Peyer's patch (tissue), 4 donors: ENCODE results near the gene HDAC4.

ENCODE experiments used
- CTCF ChIP-seq, 6 experiments: fragments of 450-650 bp in 4 of 6; fragments of 200-600 bp in 2 of 6; sonication (generic) in 1 of 6; IDR thresholded peaks; one replicate each; pipeline ENCODE4 v1.5.1; 2017 to 2019; ENCODE audit warnings: antibody characterized with exemption in 6 of 6, mild to moderate bottlenecking in 3 of 6, moderate library complexity in 1 of 6
- POLR2A ChIP-seq, 2 donors: fragments of 450-650 bp; IDR thresholded peaks; one replicate each; pipeline ENCODE4 v1.5.1; 2017; ENCODE audit warnings: antibody characterized with exemption in 2 of 2, mild to moderate bottlenecking in 2 of 2, moderate library complexity in 2 of 2

GRCh38 chr2:239395524-239395923 is 5.3 kb downstream of the HDAC4 start:
- TF ChIP-seq CTCF (IDR thresholded peaks at IDR 0.05) (no peak), POLR2A (IDR thresholded peaks at IDR 0.05) (no peak)
